Endothelial cell of umbilical vein (primary cell): Measurements from ENCODE around the gene UGT1A9. TPM values are rescaled to one million over a fixed set of nuclear protein-coding genes. Genes with fewer than 3 reads are reported as not detected.

Source experiments
- BruUV-seq: library from RNA; stranded (reverse); fragments of 400-500 nt; replicated peaks from 2 replicates; lab custom pipeline; 2021; lab: Mats Ljungman, UMichigan
- CTCF ChIA-PET: fragments of 300-600, 350-600 bp; sonication (Branson Sonifier 250); formaldehyde crosslinking; loops from one replicate; lab custom pipeline; 2021; ENCODE audit warnings: antibody characterized with exemption, inconsistent platforms; lab: Charles Lee
- POLR2A ChIA-PET: fragments of 300-600, 350-600 bp; sonication (Branson Sonifier 250); formaldehyde crosslinking; loops from one replicate; lab custom pipeline; 2021; ENCODE audit warnings: antibody characterized with exemption, inconsistent platforms; lab: Charles Lee
- DNase-seq: peaks from one replicate; pipeline ENCODE4 v3.0.0-alpha.2; 2011; ENCODE audit warnings: low read depth, low spot score
- FAIRE-seq: peaks from 2 replicates; lab custom pipeline; 2011; peaks lifted over from hg19 to GRCh38; lab: Jason Lieb, UNC
- H2AFZ ChIP-seq: 2 replicates; pipeline ENCODE4 v1.6.0; 2012; ENCODE audit warnings: low read depth, low read length, control low read depth, inconsistent platforms
- H3K27ac ChIP-seq: 2 replicates; pipeline ENCODE4 v1.5.1; 2011; ENCODE audit warnings: low read depth, mild to moderate bottlenecking, control low read depth, low read length, moderate library complexity; ENCODE audit not compliant: insufficient read depth
- H3K27me3 ChIP-seq, 2 experiments: 2 replicates each; pipeline versions ENCODE4 v1.6.0 to v1.6.1; 2011; ENCODE audit warnings: low read length in 2 of 2, mixed read lengths in 1 of 2; ENCODE audit not compliant: control insufficient read depth in 2 of 2, insufficient read depth in 2 of 2
- H3K36me3 ChIP-seq, 2 experiments: 2 replicates in 1 of 2; 3 replicates in 1 of 2; pipeline ENCODE4 v1.5.1; 2011; ENCODE audit warnings: low read length in 2 of 2, mild to moderate bottlenecking in 1 of 2, moderate library complexity in 1 of 2; ENCODE audit not compliant: control insufficient read depth in 2 of 2, insufficient read depth in 2 of 2; ENCODE audit errors: extremely low read depth in 1 of 2
- H3K4me1 ChIP-seq: 3 replicates; pipeline ENCODE4 v1.5.1; 2011; ENCODE audit warnings: mild to moderate bottlenecking, low read length; ENCODE audit not compliant: control insufficient read depth, insufficient read depth; ENCODE audit errors: extremely low read depth
- H3K4me2 ChIP-seq: 2 replicates; pipeline ENCODE4 v1.6.1; 2011; ENCODE audit warnings: low read length, control low read depth, mixed read lengths; ENCODE audit not compliant: insufficient read depth
- H3K4me3 ChIP-seq, 3 experiments: fragments of 200-600 bp in 1 of 3; sonication (generic), shearing (Covaris generic) in 1 of 3; replicated peaks in 1 of 3; 2 replicates each; pipeline ENCODE4 v1.5.1; 2011 to 2016; ENCODE audit warnings: control low read depth in 3 of 3, low read length in 3 of 3, mild to moderate bottlenecking in 2 of 3, inconsistent platforms in 1 of 3, low read depth in 1 of 3, moderate library complexity in 1 of 3; ENCODE audit not compliant: insufficient read depth in 1 of 3
- H3K79me2 ChIP-seq: 2 replicates; pipeline ENCODE4 v1.6.0; 2012; ENCODE audit warnings: low read length, inconsistent platforms; ENCODE audit not compliant: control insufficient read depth, insufficient read depth
- H3K9ac ChIP-seq: replicated peaks from 2 replicates; pipeline ENCODE3; 2011; ENCODE audit warnings: low read length, control low read depth; ENCODE audit not compliant: insufficient read depth; ENCODE audit errors: extremely low read depth
- H3K9me1 ChIP-seq: replicated peaks from 3 replicates; pipeline ENCODE4 v1.6.0; 2011; ENCODE audit warnings: mild to moderate bottlenecking, low read length; ENCODE audit not compliant: control insufficient read depth, insufficient read depth; ENCODE audit errors: extremely low read depth
- H3K9me3 ChIP-seq: replicated peaks from 2 replicates; pipeline ENCODE4 v1.5.1; 2012; ENCODE audit warnings: low read length, inconsistent platforms; ENCODE audit not compliant: control insufficient read depth, insufficient read depth
- H4K20me1 ChIP-seq: replicated peaks from 2 replicates; pipeline ENCODE3; 2011; ENCODE audit warnings: mild to moderate bottlenecking, low read length; ENCODE audit not compliant: control insufficient read depth, insufficient read depth; ENCODE audit errors: extremely low read depth
- CTCF ChIP-seq, 2 donors: IDR thresholded peaks; 1 replicate in 1 of 2; 2 replicates in 1 of 2; pipeline ENCODE4 v1.5.1; 2011; ENCODE audit warnings: low read length in 2 of 2, mild to moderate bottlenecking in 2 of 2, moderate library complexity in 2 of 2, control low read depth in 1 of 2, inconsistent platforms in 1 of 2, low read depth in 1 of 2; ENCODE audit not compliant: insufficient read depth in 1 of 2; ENCODE audit errors: extremely low read depth in 1 of 2
- EZH2 ChIP-seq: IDR thresholded peaks from 2 replicates; pipeline ENCODE4 v1.6.1; 2012; ENCODE audit warnings: borderline replicate concordance, low read depth, mild to moderate bottlenecking, moderate library complexity, low read length, inconsistent platforms; ENCODE audit not compliant: severe bottlenecking
- GATA2 ChIP-seq: IDR thresholded peaks from 2 replicates; pipeline ENCODE4 v1.7.0; 2011; ENCODE audit warnings: low read depth, mild to moderate bottlenecking, moderate library complexity, mixed read lengths, low read length; ENCODE audit not compliant: insufficient read length, insufficient read depth
- JUN ChIP-seq: IDR thresholded peaks from 2 replicates; pipeline ENCODE4 v1.6.1; 2011; ENCODE audit warnings: borderline replicate concordance, low read depth; ENCODE audit not compliant: insufficient read length, insufficient read depth
- MYC ChIP-seq: IDR thresholded peaks from one replicate; pipeline ENCODE4 v1.6.1; 2011; ENCODE audit warnings: mild to moderate bottlenecking, low read depth, low read length
- POLR2A ChIP-seq: IDR thresholded peaks from 2 replicates; pipeline ENCODE4 v1.6.1; 2012; ENCODE audit warnings: low read depth, mild to moderate bottlenecking, control low read depth, low read length
- dilution Hi-C: fragments of 300-500 bp; cut with MboI; formaldehyde crosslinking; loops from one replicate; pipeline ENCODE4 v1.15.0; 2019; ENCODE audit warnings: low sequenced_read_pairs; ENCODE audit not compliant: extremely low pct_ligation_motif_present
- intact Hi-C: fragments of 100-400 bp; cut with micrococcal nuclease; formaldehyde crosslinking; loops from one replicate; pipeline ENCODE4 v1.10.0; 2022
- polyA plus RNA-seq, 4 experiments: library from polyadenylated mRNA; depleted of rRNA in 3 of 4; stranded (reverse) in 3 of 4; unstranded in 1 of 4; fragments of >200 nt; gene quantifications; 2 replicates each; pipeline versions ENCODE4 v1.2.1 to v1.2.3, GENCODE V29; 2011 to 2012; ENCODE audit warnings: missing spikeins in 1 of 4
- total RNA-seq: library from RNA; stranded (reverse); gene quantifications from 2 replicates; pipeline ENCODE4 v1.2.3, GENCODE V29; 2021
- TF ChIP-seq, protein P1 (sequence below): IDR thresholded peaks from 2 replicates; pipeline ENCODE4 v1.6.1; 2011; ENCODE audit not compliant: insufficient read depth, insufficient read length

Gene UGT1A9
- total and polyA plus RNA-seq, 2 donors (not counting 3 experiments of a cell fraction or from before 2014, with no cell fraction given), result not detected

DNA sequence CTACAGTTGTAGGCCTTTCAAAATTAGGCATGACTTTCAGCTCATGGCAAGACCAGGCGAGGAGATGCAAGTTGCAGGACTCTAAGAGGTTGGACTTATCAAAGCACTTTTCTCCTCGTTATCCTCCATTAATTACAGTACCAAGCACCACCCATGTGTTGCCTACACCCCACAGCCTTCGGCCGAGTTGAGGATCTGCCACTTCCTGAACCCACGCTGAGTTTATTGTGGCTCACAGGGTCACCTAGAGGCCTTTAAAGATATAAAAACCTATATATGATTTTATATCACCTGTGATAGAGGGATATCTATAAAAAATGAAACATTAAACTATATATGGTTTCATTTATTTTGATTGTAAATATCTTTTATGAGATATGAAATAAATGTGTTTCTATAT, 32.9 kb upstream of the UGT1A9 start:
- no peaks in the 10 kb centered on the region for H4K20me1 ChIP-seq
- no peak overlapping the region for H2AFZ ChIP-seq
- intact Hi-C loops (no loop called here), dilution Hi-C loops (no loop called here)
- H3K79me2 ChIP-seq, result no peaks in the 10 kb centered on the region
- CTCF ChIA-PET, result no interaction called here
- H3K4me1 ChIP-seq, result no peaks in the 10 kb centered on the region
- TF ChIP-seq, protein P1, sequence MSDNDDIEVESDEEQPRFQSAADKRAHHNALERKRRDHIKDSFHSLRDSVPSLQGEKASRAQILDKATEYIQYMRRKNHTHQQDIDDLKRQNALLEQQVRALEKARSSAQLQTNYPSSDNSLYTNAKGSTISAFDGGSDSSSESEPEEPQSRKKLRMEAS, result no peak
- no peak for TF ChIP-seq EZH2
- TF ChIP-seq GATA2, result no peak
- TF ChIP-seq CTCF (IDR thresholded peaks at IDR 0.05; ENCODE audit: extremely low read depth in 1 of 2, insufficient read depth in 1 of 2, low read depth in 1 of 2, low read length in 2 of 2), result no peak
- TF ChIP-seq POLR2A, result no peak
- no peak for TF ChIP-seq MYC
- TF ChIP-seq JUN, result no peak
- H3K4me3 ChIP-seq, result no peak overlapping the region
- BruUV-seq, result no TSS peak
- no peak overlapping the region for H3K27ac ChIP-seq
- FAIRE-seq, result no peak
- POLR2A ChIA-PET, result no interaction called here
- no peak overlapping the region for H3K9ac ChIP-seq
- no peak for DNase-seq
- no peaks in the 10 kb centered on the region for H3K9me1 ChIP-seq
- no peak overlapping the region for H3K4me2 ChIP-seq
- H3K36me3 ChIP-seq, result no peaks in the 10 kb centered on the region
- no peaks in the 10 kb centered on the region for H3K9me3 ChIP-seq
- peaks cover 0 to 2% of the 10 kb centered on the region in 2 experiments for H3K27me3 ChIP-seq
